Epithelial cell of esophagus (primary cell): Measurements from ENCODE around the gene TULP1.

Experiments
- DNase-seq: peaks from one replicate; pipeline ENCODE4 v3.0.0; 2010; ENCODE audit warnings: low read depth
- H3K4me3 ChIP-seq: 2 replicates; pipeline ENCODE4 v1.5.1; 2011; ENCODE audit warnings: mild to moderate bottlenecking, low read length, control low read depth
- TF ChIP-seq, protein P1 (sequence below): IDR thresholded peaks from 2 replicates; pipeline ENCODE4 v1.5.1; 2011; ENCODE audit warnings: low read depth, mild to moderate bottlenecking, low read length, control low read depth, inconsistent platforms; ENCODE audit not compliant: insufficient read depth; ENCODE audit errors: missing control alignments

Gene TULP1

DNA sequence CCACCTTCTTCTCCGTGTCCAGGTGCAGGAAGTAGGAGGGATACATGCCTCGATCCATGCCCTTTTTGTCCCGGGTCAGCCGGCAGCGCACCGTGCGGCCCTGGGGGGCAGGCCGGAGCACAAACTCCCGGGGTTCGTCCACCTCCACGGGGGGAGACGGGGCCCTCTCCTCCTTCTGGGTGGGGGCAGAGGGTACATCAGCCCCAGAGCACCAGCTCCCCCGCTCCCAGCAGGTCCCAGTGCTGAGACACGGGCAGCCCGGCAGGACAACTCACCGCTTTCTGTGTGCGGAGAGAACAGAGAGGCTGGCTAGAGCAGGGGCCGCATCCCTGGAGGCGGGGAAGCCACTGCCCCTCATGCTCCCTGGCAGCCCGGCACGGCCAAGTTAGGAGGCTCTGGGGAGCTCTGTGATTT is 6.7 kb downstream of the TULP1 start:
- TF ChIP-seq, protein P1, sequence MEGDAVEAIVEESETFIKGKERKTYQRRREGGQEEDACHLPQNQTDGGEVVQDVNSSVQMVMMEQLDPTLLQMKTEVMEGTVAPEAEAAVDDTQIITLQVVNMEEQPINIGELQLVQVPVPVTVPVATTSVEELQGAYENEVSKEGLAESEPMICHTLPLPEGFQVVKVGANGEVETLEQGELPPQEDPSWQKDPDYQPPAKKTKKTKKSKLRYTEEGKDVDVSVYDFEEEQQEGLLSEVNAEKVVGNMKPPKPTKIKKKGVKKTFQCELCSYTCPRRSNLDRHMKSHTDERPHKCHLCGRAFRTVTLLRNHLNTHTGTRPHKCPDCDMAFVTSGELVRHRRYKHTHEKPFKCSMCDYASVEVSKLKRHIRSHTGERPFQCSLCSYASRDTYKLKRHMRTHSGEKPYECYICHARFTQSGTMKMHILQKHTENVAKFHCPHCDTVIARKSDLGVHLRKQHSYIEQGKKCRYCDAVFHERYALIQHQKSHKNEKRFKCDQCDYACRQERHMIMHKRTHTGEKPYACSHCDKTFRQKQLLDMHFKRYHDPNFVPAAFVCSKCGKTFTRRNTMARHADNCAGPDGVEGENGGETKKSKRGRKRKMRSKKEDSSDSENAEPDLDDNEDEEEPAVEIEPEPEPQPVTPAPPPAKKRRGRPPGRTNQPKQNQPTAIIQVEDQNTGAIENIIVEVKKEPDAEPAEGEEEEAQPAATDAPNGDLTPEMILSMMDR, result no peak
- no peak for DNase-seq
- no peak overlapping the region for H3K4me3 ChIP-seq

DNA sequence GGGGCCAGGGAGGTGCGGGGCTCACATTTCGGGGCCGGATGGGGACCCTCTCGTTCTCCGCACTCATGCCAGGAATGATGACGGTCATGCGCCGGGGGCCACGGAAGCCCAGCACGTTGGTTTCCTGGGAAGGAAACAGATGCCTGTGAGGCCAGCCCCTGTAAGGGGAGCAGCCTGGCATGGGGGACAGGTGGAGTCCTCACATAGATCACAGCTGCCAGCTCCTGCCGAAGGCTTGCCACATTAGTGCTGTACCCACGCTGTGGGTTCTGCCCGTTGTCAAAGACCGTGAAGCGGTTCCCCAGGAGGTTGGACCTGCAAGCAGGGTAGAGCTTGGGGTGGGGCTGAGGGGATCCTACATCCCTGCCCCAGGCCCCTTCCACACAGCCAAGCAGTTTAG is 9.2 kb downstream of the TULP1 start:
- H3K4me3 ChIP-seq, result no peak overlapping the region
- TF ChIP-seq, protein P1, result no peak
- DNase-seq, result no peak

DNA sequence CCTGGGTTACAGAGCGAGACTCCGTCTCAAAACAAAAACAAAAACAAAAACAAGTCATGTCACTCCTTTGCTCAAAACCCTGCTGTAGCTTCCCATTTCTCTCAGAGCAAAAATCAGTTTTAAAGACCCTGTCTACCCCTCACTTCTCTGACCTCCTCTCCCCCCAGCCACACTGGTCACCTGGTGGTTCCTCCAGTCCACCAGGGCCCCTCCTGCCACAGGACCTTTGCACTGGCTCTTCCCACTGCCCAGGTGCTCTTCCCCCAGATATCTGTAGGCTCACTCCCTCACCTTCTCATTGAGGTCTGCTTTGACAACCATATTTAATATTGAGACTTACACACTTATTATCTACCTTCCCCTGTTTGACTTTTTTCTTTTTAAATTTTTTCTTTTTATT is 10.9 kb downstream of the TULP1 start:
- no peak overlapping the region for H3K4me3 ChIP-seq
- DNase-seq, result no peak
- TF ChIP-seq, protein P1, result no peak

DNA sequence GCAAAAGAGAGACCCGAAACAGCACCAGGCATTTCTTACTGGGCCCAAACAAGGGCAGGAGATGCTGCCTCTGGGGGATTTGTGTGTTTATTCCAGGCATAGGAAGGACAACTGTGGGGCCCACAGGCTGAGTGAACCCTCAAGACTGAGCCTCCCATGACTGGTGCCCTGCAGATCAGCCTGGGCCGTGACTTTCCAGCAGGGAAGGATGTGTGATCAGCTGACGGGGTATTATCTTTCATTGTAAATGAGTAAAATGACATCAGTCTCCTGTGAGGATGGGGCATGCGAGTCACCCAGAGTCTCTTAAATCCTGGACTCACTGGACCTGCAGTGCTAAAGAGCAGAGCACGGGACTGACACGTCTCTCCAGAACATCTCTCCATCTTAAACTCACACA is 11.9 kb downstream of the TULP1 start:
- DNase-seq, result peak; percentile 63

DNA sequence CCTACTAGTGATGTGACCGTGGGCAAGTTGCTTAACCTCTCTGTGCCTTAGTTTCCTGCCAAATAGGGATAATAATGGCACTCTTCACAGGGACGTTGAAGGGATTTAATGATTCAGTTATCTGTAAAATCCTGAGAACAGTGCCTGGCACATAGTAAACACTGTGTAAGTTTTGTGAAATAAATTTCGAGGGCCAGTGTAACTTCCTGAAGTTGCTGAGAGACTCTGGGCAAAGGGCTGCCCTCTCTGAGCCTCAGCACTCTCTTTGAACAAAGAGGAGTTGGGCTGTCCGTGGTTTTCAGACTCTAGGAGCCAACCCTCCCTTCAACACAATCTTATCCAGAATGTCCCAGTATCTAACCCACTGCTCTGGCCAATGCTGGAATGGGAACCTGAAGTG is 13.3 kb downstream of the TULP1 start:
- TF ChIP-seq, protein P1, result no peak
- DNase-seq, result no peak
- no peak overlapping the region for H3K4me3 ChIP-seq

More for the DNA sequence above, 11.9 kb downstream of the TULP1 start:
- H3K4me3 ChIP-seq, result no peak overlapping the region
- TF ChIP-seq, protein P1, result no peak

DNA sequence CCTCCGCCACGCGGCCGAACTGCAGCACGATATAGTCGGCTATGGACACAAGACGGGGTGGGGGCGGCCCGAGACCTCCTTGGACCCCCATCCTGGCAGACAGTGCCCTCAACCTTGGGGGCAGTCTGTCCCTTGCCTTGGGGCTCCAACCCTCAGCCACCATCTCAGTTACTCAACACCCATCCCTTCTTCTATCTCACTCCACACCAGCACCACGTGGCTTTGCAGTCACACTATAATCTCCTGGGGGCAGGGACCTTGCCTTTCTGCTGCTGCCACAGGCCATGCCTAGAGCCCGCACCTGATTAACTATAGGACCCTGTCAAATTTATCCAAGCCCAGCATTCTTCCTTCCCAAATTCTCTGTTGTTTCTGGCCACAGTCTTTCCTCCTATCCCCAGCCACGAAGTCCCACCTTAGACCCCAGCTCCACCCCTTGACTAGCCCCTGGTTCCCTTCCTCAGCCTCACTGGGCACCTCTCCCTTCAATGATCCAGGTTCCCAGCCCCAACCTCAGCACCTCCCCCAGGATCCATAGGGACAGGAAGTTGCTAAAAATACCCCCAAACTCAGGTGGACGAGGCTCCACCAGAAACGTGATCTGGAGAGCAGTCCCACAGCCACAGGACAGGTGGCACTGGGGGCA is 14.2 kb downstream of the TULP1 start:
- DNase-seq, result no peak
- peak overlapping the region; percentile 67 for H3K4me3 ChIP-seq
- TF ChIP-seq, protein P1, result no peak
